Measurements from ENCODE around the gene SLC6A15.

SLC6A15 gene

DNA sequence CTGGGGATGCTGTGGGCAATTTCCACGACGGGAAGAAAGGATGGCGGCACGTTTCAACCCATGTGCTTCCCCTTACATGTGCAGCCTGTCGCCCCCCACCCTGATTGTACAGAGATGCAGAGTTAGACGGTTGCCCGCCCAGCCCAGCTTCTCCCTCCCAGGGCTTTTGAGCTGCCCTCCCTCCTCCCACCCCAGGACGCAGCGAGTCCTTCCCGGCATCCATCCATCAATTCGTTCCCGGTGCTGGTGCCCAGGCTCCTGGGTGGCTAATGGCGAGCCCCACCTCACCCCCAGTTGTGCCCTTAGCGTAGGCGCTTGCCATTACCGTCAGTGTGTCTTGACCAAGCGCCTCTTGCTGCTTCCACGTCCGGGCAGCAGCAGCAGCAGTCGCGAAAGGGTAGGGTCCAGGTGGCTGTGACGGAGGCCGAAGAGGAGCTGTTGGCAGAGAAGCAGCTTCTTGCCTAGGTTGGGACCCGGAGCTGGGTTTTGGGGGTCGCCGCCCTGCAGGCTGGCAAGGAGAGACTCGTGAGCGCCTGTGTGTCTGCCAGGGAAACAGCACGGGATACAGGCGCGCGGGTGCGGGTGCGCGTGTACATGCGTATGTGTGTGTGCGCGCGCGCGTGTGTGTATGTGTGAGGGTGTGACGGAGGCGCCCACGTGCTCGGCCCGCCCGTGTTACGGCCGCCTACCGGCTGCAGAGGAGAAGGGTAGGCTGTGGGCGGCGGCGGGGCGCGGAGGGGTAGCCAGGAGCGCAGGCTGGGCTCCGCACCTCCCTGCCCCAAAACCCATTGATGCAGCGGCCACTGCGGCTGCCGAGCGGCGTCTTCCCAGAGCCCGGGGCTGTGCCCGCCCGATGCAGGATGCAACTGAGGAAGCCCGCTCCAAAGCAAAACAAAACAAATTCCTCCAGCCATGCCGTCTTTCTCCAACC is at the start of gene SLC6A15:
Gene SLC6A15, minus strand, starts transcription at position 602 of the 931 bp plus-strand sequence. CDS start 20,679 bp downstream, outside the sequence.
- FAIRE-seq: no peak

DNA sequence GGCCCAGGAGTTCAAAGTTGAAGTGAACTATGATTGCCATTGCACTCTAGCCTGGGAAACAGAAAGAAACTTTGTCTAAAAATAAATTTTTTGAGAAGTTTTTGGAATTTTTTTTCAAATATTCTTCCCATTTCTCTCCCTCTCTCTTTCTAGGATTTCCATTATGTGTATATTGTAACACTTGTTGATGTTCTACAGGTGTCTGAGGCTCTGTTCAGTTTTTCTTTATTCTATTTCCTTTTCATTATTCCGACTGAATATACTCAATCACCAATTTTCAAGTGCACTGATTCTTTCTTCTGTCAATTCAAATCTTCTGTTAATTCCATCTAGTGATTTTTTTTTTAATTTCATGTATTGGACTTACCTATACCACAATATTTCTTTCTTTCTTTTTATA is 48.3 kb upstream of the SLC6A15 start:
- FAIRE-seq: no peak

DNA sequence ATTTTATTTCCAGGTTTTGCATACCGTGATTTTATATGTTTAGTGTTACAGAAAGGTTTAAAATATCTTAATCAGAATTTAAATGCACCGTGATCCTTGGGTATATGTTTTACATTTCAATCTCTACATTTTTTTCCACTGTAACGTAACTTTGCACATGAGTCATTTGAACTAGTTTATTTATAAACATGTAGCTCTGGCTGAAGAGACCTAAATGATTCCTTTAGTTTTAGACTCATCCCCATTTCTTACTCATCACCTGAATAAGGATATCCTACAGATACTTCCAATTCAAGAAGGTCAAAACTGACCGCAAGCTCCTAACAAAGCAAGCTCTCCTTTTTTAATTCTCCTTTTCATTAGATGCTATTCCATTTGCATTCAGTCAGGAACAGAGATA is 42.7 kb upstream of the SLC6A15 start:
- no peak for FAIRE-seq

DNA sequence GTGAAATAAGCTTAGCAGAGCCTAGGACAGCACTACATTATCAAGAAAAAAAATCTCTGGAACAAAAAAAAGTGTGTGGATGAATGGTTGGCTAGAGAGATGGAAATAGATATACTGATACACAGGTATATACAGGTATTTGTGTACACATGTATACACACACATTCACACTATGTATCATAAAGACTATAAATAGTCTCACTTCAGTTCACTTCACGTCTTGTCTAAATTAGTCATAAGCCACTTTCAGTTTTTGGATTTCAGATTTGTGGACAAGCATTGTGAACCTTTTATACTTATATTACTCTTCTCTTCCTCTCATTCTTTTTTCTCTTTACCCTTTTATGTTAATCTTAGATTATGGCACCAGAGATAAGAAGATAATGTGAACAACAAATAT is 41.8 kb upstream of the SLC6A15 start:
- no peak for FAIRE-seq

DNA sequence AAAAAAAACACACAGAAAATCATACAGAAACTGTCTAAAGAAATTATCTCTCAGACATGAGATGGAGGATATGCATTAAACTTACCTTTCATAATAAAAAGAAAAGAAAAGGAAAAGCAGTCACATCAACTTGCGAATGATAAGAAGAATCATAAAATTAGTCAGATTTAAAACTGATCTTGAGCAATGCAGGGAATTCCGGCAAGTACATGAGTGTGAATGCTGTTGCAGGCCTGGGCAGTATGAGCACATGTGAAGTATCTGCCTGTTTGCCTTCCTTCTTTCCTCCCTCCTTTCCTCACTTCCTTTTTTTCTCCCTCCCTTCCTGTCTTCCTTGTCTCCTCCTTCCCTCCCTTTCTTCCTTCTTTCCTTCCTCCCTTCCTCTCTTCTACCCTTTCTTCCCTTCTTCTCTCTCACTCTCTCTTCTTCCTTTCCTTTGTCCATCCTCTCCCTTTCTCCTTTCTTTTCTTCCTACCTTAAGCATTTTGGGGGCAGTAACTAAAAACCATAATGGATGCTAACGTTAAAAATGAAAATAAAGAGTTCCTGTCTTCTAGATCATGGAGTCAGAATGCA is 38.5 kb upstream of the SLC6A15 start:
- no peak for FAIRE-seq

DNA sequence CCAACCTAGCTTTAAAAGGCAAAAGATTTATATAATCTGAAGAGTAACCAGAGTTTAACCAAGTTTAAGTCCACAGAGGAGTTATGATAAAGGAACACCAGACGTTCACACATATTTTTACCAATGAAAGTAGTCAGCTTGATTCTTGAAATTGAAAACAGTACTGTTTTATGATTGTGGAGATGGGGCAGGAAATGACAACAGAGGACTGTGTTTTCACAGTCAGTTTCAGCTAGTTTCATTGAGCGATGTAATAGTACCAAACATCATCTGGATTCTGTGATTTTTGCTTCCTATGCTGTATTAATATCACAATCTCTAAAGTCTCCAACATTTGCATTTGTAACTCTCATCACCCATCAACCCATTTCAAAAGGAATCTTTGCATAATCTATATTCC is 34.2 kb upstream of the SLC6A15 start:
- no peak for FAIRE-seq

DNA sequence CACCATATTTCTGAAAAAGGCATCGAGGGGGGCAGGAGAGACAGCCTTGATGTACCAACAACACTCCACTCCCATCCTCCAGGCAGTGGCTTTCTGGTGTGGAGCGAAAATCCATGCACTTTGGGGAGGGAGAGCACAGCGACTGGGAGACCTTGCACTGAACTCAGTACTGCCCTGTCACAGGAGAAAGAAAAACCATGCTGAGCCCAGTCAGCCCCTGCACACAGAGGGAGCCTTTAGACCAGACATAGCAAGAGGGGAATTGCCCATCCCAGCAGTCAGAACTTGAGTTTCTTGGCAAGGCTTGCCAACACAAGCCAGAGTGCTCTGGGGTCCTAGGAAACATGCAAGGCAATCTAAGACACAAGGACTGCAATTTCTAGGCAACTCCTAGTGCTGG is 24.8 kb upstream of the SLC6A15 start:
- no peak for FAIRE-seq

DNA sequence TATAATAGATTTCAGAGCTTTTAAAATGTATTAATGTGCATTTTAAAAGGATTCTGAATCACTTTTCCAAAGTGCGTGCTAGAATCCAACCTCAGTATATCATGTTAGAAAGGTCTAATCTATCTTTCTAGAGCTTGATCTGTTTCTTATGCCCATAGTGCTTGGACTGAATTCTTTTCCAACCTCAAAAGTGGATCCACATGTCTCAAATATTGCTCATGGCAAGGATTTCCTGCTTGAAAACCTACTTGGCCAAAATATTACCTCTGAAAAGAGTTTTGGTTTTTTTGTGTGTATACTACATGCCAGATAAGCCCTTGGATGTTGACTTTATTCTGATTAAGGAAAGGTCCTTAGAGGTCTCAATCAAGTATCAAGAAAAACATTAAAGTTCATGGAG is 16.9 kb upstream of the SLC6A15 start:
- FAIRE-seq: no peak

DNA sequence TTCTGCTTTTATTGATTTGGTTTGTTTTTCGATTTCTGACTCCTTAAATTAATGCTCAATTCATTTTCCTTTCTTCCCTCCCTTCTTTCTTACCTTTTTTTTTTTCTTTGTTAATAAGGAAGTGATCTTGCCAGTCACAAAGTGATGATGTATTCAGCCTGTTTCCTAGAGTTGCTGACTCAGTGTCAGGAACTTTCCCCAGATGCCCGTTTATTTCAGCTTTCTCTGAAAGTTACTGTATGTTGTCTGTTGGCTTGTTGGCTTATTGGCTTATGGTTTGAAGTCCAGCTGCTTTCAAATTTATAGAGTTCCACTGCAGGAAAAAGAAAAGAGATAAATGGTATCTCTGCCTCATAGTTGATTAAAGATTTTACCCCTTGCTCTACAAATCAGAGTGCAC is 12.4 kb upstream of the SLC6A15 start:
- no peak for FAIRE-seq

DNA sequence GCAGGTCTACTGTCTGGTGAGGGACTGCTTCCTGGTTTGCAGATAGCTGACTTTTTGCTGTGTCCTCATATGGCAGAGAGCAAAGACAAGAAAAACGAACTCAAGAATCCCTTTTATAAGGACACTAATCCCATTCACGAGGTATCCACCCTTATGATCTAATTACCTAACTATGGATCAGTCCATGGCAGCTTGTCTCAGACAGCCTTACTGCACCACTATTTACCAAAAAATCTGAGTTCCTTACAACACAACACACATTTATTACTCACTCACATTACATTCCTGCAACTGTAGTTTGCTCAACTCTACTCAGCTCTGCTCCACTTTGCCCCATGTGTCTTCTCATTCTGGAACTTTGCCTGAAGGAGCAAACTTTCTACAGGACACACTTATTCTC is 10.1 kb upstream of the SLC6A15 start:
- FAIRE-seq: no peak

DNA sequence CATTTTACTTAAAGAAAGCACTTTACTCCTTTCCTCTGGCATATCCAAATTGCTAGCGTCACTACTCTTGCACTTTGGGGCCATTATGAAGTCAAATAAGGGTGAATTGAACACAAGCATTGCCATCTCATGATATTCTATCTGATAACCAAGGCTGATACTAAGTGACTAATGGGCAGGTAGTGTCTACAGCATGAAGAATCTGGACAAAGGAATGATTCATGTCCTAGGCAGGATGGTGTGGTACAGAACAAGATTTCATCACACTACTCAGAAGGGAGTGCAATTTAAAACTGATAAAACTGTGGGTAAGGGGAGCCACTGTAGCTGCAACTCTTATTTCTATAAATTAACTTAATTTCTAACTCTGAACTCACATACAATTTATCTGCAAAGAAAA is 7.7 kb upstream of the SLC6A15 start:
- no peak for FAIRE-seq

DNA sequence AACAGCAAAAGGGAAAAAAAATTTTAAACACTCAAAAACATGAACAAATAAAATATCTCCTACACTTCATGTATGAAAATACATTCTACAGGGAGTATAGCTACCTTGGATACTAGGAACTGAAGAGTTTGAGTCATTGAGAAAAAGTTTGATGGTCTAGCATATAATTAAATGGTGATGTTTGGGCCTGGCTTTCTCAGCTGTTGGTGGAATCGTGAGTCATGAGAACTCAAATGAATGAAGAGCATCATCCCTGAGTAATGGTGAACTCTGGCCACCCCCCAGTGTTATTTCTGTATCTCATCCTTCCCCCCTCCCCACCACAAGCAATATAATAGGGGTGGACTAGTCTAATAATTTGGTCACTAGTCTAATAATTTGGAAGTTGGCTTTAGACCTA is 6.7 kb upstream of the SLC6A15 start:
- no peak for FAIRE-seq

DNA sequence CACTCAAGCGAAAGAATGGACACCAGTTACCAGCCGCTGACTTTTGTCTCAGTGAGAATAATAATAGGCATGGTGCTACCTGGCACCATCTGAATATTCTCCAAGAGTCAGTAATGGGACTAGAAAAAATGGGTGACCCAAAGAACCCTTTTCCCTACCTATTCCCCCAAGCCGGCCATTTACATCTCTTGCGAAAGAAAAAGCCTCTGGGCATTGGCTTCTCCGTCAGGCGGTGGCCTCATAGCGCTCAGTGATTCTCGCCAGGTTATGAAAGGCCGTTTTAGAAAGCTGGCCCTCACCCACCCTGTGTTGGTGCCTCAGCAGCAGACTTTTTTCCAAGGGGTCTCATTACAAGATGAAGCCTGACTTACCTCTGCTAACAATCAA is 523 bp upstream of the SLC6A15 start:
- FAIRE-seq: no peak

DNA sequence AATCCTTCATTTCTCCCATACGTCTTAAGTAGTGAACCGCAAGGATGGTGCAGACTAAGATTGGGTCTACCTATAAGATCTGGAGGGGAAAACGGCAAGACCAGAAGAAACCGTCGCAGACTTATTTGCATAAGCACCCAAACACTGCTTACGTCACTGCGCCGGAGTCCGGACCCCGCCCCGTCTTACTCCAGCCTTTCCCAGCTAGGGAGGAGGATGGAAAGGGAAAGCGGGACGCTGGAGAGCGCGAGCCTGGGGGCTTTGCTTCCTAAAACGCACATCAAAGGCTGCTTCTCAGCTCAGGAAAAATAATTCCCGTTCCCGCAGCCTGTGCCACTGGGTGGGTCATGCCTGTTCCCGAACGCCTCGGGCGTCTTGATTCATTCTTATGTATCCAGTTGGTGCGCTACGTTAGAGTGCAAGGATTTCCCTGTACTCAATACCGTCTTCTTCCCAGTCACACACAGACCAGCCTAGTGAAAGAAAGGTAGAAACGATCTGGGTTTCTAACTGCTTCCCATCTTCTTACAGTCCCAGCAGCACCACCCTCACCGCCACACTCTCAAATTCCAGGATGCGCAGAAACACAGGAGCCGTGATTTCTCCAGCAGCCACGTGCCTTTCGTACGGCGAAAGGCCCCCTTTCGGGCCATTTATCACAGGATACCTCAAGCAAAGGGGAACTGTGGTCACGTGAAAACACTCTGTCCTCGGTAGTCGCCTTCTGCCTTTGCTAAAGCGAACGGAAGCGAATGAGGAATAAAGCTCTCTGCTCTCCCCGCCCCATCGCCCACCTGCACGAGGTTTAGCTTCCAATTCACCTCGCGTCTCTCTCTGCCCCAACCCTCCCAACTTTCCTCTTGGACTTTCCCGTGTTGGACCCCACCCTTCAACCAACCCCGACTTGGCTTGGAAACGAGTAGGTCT is 1.1 kb downstream of the SLC6A15 start:
- FAIRE-seq: no peak

DNA sequence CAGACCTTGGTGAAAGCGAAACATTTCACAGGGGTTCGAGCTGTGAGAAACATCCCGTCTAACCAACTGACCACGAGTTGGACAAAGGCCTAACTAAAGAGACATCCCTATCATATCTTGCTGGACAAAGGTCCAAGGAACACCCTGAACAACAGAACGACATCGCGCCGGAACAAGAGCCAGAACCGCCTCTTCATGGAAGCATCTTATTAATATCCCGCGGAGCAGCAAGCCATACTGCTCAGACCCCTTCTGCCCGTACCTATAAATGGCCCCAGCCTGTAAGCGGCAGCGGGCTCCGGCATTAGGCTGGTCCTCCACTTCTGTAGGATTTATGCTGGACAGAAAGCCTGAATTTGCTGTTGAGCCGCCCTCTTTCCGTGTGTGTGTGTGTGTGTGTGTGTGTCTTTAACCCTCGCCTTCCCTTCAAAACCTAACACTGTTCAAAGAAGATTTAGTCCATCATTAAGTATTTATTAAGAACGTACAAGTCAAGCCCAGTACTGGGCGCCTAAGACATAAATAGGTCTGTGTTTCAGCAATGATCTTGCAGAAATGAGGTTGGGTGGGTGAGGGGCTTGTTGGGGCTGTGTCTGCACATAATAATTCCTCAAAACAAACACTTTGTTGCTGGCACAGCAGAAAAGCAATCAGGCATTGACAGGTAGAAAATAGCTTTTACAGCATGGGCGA is 1.9 kb downstream of the SLC6A15 start:
- FAIRE-seq: no peak

DNA sequence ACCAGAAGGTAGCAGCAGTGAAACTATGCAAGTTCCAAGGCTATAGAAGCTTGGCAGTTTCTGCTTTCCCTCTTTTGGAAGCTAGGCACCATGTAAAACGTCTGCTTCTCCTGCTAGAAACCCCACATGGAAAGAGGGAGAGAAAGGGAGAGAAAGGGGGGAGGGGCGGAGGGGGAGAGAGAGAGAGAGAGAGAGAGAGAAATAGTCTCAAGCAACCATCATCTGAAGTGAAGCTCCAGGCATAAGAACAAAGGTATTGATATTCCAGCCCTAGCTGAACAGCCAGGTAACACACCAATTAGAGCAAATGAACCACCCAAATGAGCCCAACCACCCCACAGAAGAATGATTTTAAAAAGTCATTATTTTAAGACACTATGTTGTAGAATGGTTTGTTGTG is 8.5 kb downstream of the SLC6A15 start:
- FAIRE-seq: no peak

DNA sequence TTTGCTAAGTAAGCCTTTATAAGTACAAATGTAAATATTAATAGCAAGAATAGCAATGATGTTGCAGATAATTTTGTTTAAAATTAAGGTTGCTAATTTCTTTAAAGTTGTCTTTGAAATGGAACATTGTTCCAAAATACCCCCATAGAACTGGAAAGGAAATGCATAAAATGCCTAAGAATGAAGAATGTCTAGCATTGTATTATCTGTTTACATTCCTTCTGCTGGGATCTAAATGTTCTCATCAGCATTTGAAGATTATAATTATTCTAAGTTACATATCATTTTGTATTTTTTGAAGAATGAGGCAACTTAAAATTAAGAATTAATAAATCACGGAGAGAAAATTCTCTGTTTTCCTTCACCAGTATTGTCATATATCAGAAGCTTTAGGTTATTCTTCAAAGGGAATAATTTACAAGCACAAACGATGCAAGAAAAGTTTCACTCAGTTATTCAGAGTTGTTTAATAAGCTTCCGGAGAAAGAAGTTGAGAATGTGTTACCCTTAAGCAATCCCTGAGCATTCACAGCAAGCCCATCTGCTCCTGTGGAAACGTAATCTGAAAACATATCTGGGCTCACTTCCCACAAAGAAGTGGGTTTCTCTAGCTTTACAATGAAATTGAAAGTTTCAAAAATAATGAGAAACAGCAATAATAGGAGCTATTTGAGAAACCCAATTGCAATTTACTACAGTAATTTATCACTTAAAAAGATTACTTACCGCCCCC is 21.3 kb downstream of the SLC6A15 start:
- FAIRE-seq: no peak

DNA sequence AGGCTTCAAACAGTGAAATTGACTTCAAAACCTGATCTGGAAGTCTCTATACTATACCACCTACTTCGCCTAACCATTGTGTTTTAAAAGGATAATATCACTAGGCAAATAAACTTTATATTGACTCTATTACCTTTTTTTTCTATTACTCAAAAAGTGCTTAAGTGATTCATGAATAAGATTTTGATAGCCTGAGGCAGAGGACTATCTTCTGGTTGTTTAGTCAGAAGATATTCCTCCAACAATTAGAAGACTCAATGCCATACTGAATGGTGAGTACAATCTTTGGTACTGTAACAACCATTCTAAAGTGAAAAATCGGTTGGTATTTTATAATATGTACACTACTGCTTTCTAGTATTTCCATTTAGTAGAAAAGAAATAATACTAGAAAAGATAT is 22.8 kb downstream of the SLC6A15 start:
- FAIRE-seq: no peak

DNA sequence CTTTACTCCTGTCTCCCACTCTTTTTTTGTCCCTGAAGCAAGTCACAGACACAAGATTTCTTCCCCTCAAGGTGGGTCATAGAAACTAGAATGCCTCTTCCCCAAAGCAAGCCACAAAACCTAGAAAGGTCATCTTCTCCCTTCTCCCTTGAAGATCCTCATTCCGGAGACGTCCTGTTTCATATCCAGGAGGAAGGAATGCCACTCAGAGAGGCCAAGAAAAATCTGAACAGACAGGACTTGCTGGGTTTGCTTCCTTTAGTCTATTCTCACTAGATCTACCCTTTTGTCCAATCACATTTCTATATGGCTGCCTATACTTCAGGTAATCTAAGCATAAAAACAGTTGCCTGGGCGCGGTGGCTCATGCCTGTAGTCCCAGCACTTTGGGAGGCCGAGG is 23.7 kb downstream of the SLC6A15 start:
- FAIRE-seq: no peak

DNA sequence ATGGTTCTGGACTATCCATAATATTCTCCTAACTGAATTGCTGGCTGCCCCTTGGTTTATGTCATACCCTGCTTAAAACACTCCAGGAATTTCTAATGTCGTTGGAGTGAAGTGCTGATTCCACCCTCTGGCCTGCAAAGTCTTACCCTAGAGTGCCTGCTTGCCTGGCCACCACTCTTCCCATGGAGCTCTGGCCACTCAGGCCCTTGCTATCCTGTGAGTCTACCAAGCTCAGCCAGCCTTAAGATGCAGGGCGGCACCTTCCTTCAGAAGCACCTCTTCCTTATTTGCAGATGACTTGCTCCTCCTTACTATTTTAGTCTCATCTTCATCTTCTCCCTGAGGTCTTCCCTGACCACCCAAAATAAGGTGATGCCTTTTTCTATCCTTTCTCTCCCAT is 35.3 kb downstream of the SLC6A15 start:
- FAIRE-seq: no peak

DNA sequence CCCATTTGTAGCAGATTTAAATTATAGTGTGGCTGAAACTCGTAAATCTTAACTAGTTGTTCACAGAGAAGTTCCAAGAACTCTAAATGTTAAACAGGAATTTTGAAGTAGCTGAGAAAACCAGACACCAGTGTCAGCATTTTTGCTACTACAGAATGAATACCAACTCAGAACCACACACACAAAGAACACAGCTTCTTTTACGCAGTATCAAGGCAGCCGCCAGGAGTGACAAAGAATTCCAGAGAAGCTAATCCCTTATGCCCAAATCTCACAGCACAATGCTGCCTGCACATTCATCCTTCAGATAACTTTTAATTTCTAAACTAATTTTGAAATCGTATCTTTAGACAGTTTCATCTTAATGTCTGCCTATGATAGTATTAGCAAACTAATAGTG is 37.4 kb downstream of the SLC6A15 start:
- FAIRE-seq: no peak

DNA sequence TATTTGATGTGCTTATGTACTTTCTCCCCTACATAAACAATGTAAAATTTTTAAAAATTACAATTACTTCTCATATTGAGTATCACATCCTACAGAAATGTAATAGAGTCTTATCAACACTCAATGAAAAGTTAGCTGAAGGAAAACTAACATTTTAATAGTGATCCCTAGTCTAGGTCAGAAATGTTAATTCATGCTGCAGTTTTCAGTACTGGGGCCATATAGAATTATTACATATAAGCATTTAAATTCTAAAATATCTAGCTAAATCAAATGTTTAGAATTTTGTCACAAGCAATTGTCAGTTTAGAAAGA is 37.8 kb downstream of the SLC6A15 start:
- FAIRE-seq: no peak

Data from islet of Langerhans (tissue), 1 donor.